GM10266 (cell line): ENCODE measurements around the gene TECPR1.

Source experiments
- DNase-seq: peaks from one replicate; pipeline ENCODE4 v3.0.0; 2012; ENCODE audit errors: extremely low spot score
- CTCF ChIP-seq: IDR thresholded peaks from 2 replicates; pipeline ENCODE4 v1.5.1; 2012; ENCODE audit warnings: mild to moderate bottlenecking, low read depth; ENCODE audit not compliant: control insufficient read depth, insufficient read depth; ENCODE audit errors: missing control alignments

The TECPR1 gene

GRCh38 chr7:98178762-98179490 is 73.1 kb downstream of the TECPR1 start:
- TF ChIP-seq CTCF, result no peak

GRCh38 chr7:98178321-98178720 is 73.7 kb downstream of the TECPR1 start:
- DNase-seq, result no peak
- TF ChIP-seq CTCF, result no peak

More at GRCh38 chr7:98178762-98179490, 73.1 kb downstream of the TECPR1 start:
- no peak for DNase-seq

- no peak for TF ChIP-seq CTCF
- DNase-seq, result no peak
Measured at GRCh38 chr7:98177553-98177952, 74.5 kb downstream of the TECPR1 start.

GRCh38 chr7:98175260-98175940 is 76.6 kb downstream of the TECPR1 start:
- DNase-seq, result no peak
- TF ChIP-seq CTCF, result no peak

- DNase-seq, result no peak
- no peak for TF ChIP-seq CTCF
Measured at GRCh38 chr7:98174334-98175259, 77.4 kb downstream of the TECPR1 start.

- no peak for TF ChIP-seq CTCF
- no peak for DNase-seq
Measured at GRCh38 chr7:98171449-98171848, 80.6 kb downstream of the TECPR1 start.
